Measurements from ENCODE around the gene ASB2. TPM values are rescaled to one million over a fixed set of nuclear protein-coding genes. Genes with fewer than 3 reads are reported as not detected.

The ASB2 gene
- total and polyA plus RNA-seq, 2 of the 8 experiments (the other 6 are each of a cell fraction or from before 2014, with no cell fraction given): 1.0 to 2.1 TPM

GRCh38 chr14:93971635-93972027 lies 4.7 kb downstream of the ASB2 start:
- Histone ChIP-seq H3K14ac (ENCODE audit: insufficient read length) (no peak overlapping the region), H2BK5ac (ENCODE audit: low read depth, low read length) (no peak overlapping the region), H3K9ac (replicated peaks in 1 of 4; ENCODE audit: extremely low read depth in 1 of 4, low read depth in 3 of 4, low read length in 3 of 4) (no peak overlapping the region), H2BK20ac (ENCODE audit: low read length) (no peak overlapping the region), H3K27ac (ENCODE audit: low read depth, low read length) (no peak overlapping the region), H4K5ac (ENCODE audit: insufficient read length, low read depth, low read length) (no peak overlapping the region), H3K27me3 (replicated peaks in 1 of 4; ENCODE audit: control insufficient read depth in 3 of 4, extremely low read depth in 1 of 4, insufficient read depth in 3 of 4, low read length in 3 of 4) (no peaks in the 10 kb centered on the region), H3K18ac (ENCODE audit: extremely low read depth, low read length) (no peak overlapping the region), H2AFZ (ENCODE audit: low read length) (no peak overlapping the region), H3K36me3 (ENCODE audit: control insufficient read depth in 2 of 4, insufficient read depth in 4 of 4, low read length in 3 of 4) (no peaks in the 10 kb centered on the region), H4K8ac (ENCODE audit: extremely low read depth, insufficient read depth, low read length) (no peak overlapping the region), H3K9me3 (ENCODE audit: insufficient read depth in 2 of 2, low read depth in 1 of 2, low read length in 1 of 2) (no peaks in the 10 kb centered on the region), H3K79me2 (ENCODE audit: control insufficient read depth in 1 of 2, insufficient read depth in 2 of 2, low read length in 2 of 2) (no peaks in the 10 kb centered on the region), H2BK120ac (replicated peaks; ENCODE audit: low read depth, low read length) (no peak overlapping the region), H3K4me1 (replicated peaks in 1 of 4; ENCODE audit: control insufficient read depth in 3 of 4, insufficient read depth in 4 of 4, low read length in 3 of 4) (peaks cover 0 to 3% (median 0%) of the 10 kb centered on the region in 4 experiments; a peak in 1 of 7 replicates), H3K4me3 (ENCODE audit: extremely low read depth in 1 of 4, insufficient read depth in 2 of 4, low read depth in 3 of 4, low read length in 4 of 4) (no peak overlapping the region), H4K91ac (replicated peaks; ENCODE audit: insufficient read length, low read length) (no peak overlapping the region), H3K23ac (ENCODE audit: insufficient read length) (no peak overlapping the region), H2BK12ac (ENCODE audit: low read depth, low read length) (no peak overlapping the region), H3K79me1 (ENCODE audit: low read depth, low read length) (no peaks in the 10 kb centered on the region), H2BK15ac (ENCODE audit: low read length) (no peak overlapping the region), H3K56ac (replicated peaks; ENCODE audit: insufficient read length, low read depth, low read length) (no peak overlapping the region), H2AK5ac (ENCODE audit: low read depth, low read length) (no peak overlapping the region), H4K20me1 (replicated peaks in 1 of 2; ENCODE audit: control insufficient read depth in 1 of 2, insufficient read depth in 2 of 2, low read length in 2 of 2) (no peaks in the 10 kb centered on the region), H3K4me2 (ENCODE audit: insufficient read depth in 1 of 2, low read depth in 2 of 2, low read length in 2 of 2) (no peak overlapping the region), H3K23me2 (ENCODE audit: low read depth, low read length) (no peaks in the 10 kb centered on the region), H3K4ac (replicated peaks; ENCODE audit: insufficient read length, low read depth, low read length) (no peak overlapping the region)
- CTCF ChIA-PET (ENCODE audit: partially characterized antibody): interaction anchor here (1.2 to 7.8 kb wide), 12 partner anchors 12 to 165 kb away, joined by 3 to 81 read pairs (median 13); partner anchors contain the start of gene CCDC197
- 84% methylated on average over 3 of the region's 3 CpGs; no CpG with 5 or more reads in 1 of the 2 experiments for WGBS, 2 experiments (ENCODE audit: extremely low coverage in 1 of 2, insufficient coverage in 1 of 2, insufficient read length in 1 of 2, insufficient replicate concordance in 2 of 2, low coverage in 1 of 2, low lambda C conversion rate in 2 of 2, missing lambda C conversion rate in 1 of 2)
- POLR2A ChIA-PET (ENCODE audit: partially characterized antibody): no interaction called here
- DNase-seq (ENCODE audit: low read depth in 1 of 2, low spot score in 2 of 2): no peak
- no peak for FAIRE-seq
- TF ChIP-seq CEBPB (IDR thresholded peaks at IDR 0.05; ENCODE audit: low read depth, low read length) (no peak), SIRT6 (IDR thresholded peaks at IDR 0.05; ENCODE audit: low read length) (no peak), SAP30 (IDR thresholded peaks at IDR 0.05; ENCODE audit: insufficient read depth, insufficient replicate concordance, low read length) (no peak), POU5F1 (IDR thresholded peaks at IDR 0.05; ENCODE audit: low read depth, low read length) (no peak), TAF1 (IDR thresholded peaks at IDR 0.05; ENCODE audit: low read depth, low read length) (no peak), FOSL1 (IDR thresholded peaks at IDR 0.05; ENCODE audit: insufficient read depth, low read depth, low read length) (no peak), NRF1 (IDR thresholded peaks at IDR 0.05; ENCODE audit: low read depth, low read length) (no peak), TAF7 (optimal IDR thresholded peaks at IDR 0.05; ENCODE audit: borderline replicate concordance, low read depth, low read length) (no peak), ATF3 (IDR thresholded peaks at IDR 0.05; ENCODE audit: insufficient read depth, low read depth, low read length) (no peak), SP4 (IDR thresholded peaks at IDR 0.05; ENCODE audit: low read length) (no peak), GTF2F1 (IDR thresholded peaks at IDR 0.05; ENCODE audit: borderline replicate concordance, low read depth, low read length) (no peak), CBX8 (IDR thresholded peaks at IDR 0.05; ENCODE audit: borderline replicate concordance, low read depth, low read length) (no peak), TCF12 (IDR thresholded peaks at IDR 0.05; ENCODE audit: low read depth, low read length) (no peak)
- TF ChIP-seq, protein P1, sequence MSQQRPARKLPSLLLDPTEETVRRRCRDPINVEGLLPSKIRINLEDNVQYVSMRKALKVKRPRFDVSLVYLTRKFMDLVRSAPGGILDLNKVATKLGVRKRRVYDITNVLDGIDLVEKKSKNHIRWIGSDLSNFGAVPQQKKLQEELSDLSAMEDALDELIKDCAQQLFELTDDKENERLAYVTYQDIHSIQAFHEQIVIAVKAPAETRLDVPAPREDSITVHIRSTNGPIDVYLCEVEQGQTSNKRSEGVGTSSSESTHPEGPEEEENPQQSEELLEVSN (IDR thresholded peaks at IDR 0.05): no peak
